ENCODE data around the gene EEF1A1.

DNA sequence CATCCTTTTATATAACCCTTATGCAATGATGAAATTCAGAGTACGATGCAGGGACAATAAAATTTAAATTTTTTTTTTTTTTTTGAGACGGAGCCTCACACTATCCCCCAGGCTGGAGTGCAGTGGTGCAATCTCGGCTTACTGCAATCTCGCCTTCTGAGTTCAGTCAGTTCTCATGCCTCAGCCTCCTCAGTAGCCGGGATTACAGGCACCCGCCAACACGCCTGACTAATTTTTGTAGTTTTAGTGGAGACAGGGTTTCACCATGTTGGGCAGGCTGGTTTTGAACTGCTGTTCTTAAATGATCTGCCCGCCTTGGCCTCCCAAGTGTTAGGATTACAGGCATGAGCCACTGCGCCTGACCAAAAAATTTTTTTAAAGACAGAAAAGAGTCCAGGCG lies 44.1 kb downstream of the EEF1A1 start:
- TF ChIP-seq EZH2phosphoT487 (IDR thresholded peaks at IDR 0.05; ENCODE audit: insufficient read depth, low read depth) = no peak
- no peak for TF ChIP-seq EZH2 (IDR thresholded peaks at IDR 0.05; ENCODE audit: insufficient read depth, poor library complexity, severe bottlenecking)
